Astrocyte of the cerebellum (primary cell): ENCODE measurements around the gene VWA3B.

Experiments used
- DNase-seq: peaks from one replicate; pipeline ENCODE4 v3.0.0-alpha.2; 2011; ENCODE audit warnings: low read depth
- H3K4me3 ChIP-seq: 2 replicates; pipeline ENCODE4 v1.5.1; 2011; ENCODE audit warnings: mild to moderate bottlenecking, low read depth, low read length, moderate library complexity
- CTCF ChIP-seq: IDR thresholded peaks from 2 replicates; pipeline ENCODE4 v1.5.1; 2012; ENCODE audit warnings: low read length, low read depth, moderate library complexity, mild to moderate bottlenecking; ENCODE audit errors: missing control alignments
- in situ Hi-C: cut with HindIII; loops from 2 replicates; pipeline ENCODE4 v1.10.0; 2017; ENCODE audit warnings: low sequenced_read_pairs

VWA3B gene

GRCh38 chr2:98219152-98219551, 132.2 kb downstream of the VWA3B start:
- no peak for TF ChIP-seq CTCF
- no peak for DNase-seq
- in situ Hi-C loops = no loop called here
- H3K4me3 ChIP-seq = no peak overlapping the region

GRCh38 chr2:98233941-98234340, 147.0 kb downstream of the VWA3B start:
- H3K4me3 ChIP-seq = no peak overlapping the region
- in situ Hi-C loops = no loop called here
- DNase-seq = no peak
- TF ChIP-seq CTCF = no peak

- no peak for DNase-seq
- in situ Hi-C loops = no loop called here
Observed at GRCh38 chr2:98234776-98235175, 147.8 kb downstream of the VWA3B start.

GRCh38 chr2:98236935-98237334, 150.0 kb downstream of the VWA3B start:
- no peak for DNase-seq
- in situ Hi-C loops = no loop called here
- TF ChIP-seq CTCF = no peak
- H3K4me3 ChIP-seq = no peak overlapping the region

More at GRCh38 chr2:98234776-98235175, 147.8 kb downstream of the VWA3B start:
- TF ChIP-seq CTCF = no peak
- H3K4me3 ChIP-seq = no peak overlapping the region

GRCh38 chr2:98240786-98241398, 153.9 kb downstream of the VWA3B start:
- in situ Hi-C loops = no loop called here
- H3K4me3 ChIP-seq = no peak overlapping the region
- DNase-seq = no peak
- no peak for TF ChIP-seq CTCF

- in situ Hi-C loops = no loop called here
- DNase-seq = no peak
- no peak overlapping the region for H3K4me3 ChIP-seq
- TF ChIP-seq CTCF = no peak
Observed at GRCh38 chr2:98241592-98241991, 154.6 kb downstream of the VWA3B start.
